Liver (tissue), 3 donors: ENCODE measurements around the gene CPLX1.

ENCODE experiments used
- ATF3 ChIP-seq: IDR thresholded peaks from 2 replicates; pipeline ENCODE4 v1.6.1; 2016; ENCODE audit warnings: antibody characterized with exemption
- CTCF ChIP-seq: fragments of 150-350 bp; IDR thresholded peaks from 2 replicates; pipeline ENCODE4 v1.5.1; 2017; ENCODE audit warnings: improper control_type of control experiment, low read depth, low read length; ENCODE audit not compliant: missing input control
- EGR1 ChIP-seq, 2 donors: IDR thresholded peaks; 2 replicates each; pipeline ENCODE4 v1.6.1; 2016 to 2018; ENCODE audit warnings: antibody characterized with exemption in 2 of 2, low read depth in 2 of 2
- GABPA ChIP-seq, 2 donors: IDR thresholded peaks in 1 of 2; conservative IDR thresholded peaks in 1 of 2; 2 replicates each; pipeline ENCODE4 v1.6.1; 2016; ENCODE audit warnings: antibody characterized with exemption in 2 of 2, mild to moderate bottlenecking in 1 of 2, moderate library complexity in 1 of 2
- JUND ChIP-seq, 2 donors: IDR thresholded peaks; 2 replicates each; pipeline ENCODE4 v1.6.1; 2016; ENCODE audit warnings: antibody characterized with exemption in 2 of 2
- MAX ChIP-seq: IDR thresholded peaks from 2 replicates; pipeline ENCODE4 v1.6.1; 2016; ENCODE audit warnings: antibody characterized with exemption
- TF ChIP-seq, protein P1 (sequence below): IDR thresholded peaks from 2 replicates; pipeline ENCODE4 v1.6.1; 2016; ENCODE audit warnings: antibody characterized with exemption
- donor health status: healthy.
- donor health status: healthy.

GRCh38 chr4:791252-791897, 34.6 kb downstream of the CPLX1 start:
- no peak for TF ChIP-seq CTCF
- TF ChIP-seq MAX: no peak
- no peak for TF ChIP-seq GABPA (IDR thresholded peaks at IDR 0.05 in 1 of 2, conservative IDR thresholded peaks at IDR 0.05 in 1 of 2)
- TF ChIP-seq, protein P1, sequence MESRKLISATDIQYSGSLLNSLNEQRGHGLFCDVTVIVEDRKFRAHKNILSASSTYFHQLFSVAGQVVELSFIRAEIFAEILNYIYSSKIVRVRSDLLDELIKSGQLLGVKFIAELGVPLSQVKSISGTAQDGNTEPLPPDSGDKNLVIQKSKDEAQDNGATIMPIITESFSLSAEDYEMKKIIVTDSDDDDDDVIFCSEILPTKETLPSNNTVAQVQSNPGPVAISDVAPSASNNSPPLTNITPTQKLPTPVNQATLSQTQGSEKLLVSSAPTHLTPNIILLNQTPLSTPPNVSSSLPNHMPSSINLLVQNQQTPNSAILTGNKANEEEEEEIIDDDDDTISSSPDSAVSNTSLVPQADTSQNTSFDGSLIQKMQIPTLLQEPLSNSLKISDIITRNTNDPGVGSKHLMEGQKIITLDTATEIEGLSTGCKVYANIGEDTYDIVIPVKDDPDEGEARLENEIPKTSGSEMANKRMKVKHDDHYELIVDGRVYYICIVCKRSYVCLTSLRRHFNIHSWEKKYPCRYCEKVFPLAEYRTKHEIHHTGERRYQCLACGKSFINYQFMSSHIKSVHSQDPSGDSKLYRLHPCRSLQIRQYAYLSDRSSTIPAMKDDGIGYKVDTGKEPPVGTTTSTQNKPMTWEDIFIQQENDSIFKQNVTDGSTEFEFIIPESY: no peak
- TF ChIP-seq ATF3: no peak
- no peak for TF ChIP-seq EGR1 (IDR thresholded peaks at IDR 0.05; ENCODE audit: low read depth in 2 of 2)
- no peak for TF ChIP-seq JUND (IDR thresholded peaks at IDR 0.05)
